HEK293T (cell line): Measurements from ENCODE around the gene AP3S2.

Experiments
- BHLHE40 ChIP-seq: fragments of 450-650 bp; IDR thresholded peaks from 2 replicates; pipeline ENCODE4 v1.6.1; 2016; ENCODE audit warnings: mild to moderate bottlenecking, moderate library complexity, borderline replicate concordance
- FOXA1 ChIP-seq: fragments of 450-650 bp; IDR thresholded peaks from 2 replicates; pipeline ENCODE4 v1.6.1; 2016; ENCODE audit warnings: mild to moderate bottlenecking
- HDGF ChIP-seq: fragments of 450-650 bp; IDR thresholded peaks from 2 replicates; pipeline ENCODE4 v1.6.1; 2017; ENCODE audit warnings: antibody characterized with exemption, borderline replicate concordance
- L3MBTL2 ChIP-seq: fragments of 450-650 bp; conservative IDR thresholded peaks from 2 replicates; pipeline ENCODE4 v1.6.1; 2016; ENCODE audit warnings: mild to moderate bottlenecking
- NFRKB ChIP-seq: fragments of 450-650 bp; IDR thresholded peaks from 2 replicates; pipeline ENCODE4 v1.6.1; 2016; ENCODE audit warnings: mild to moderate bottlenecking, moderate library complexity
- SP1 ChIP-seq: fragments of 450-650 bp; IDR thresholded peaks from 2 replicates; pipeline ENCODE4 v1.6.1; 2017
- SUZ12 ChIP-seq: fragments of 450-650 bp; IDR thresholded peaks from 2 replicates; pipeline ENCODE4 v1.6.1; 2016; ENCODE audit warnings: mild to moderate bottlenecking
- TARDBP ChIP-seq: fragments of 450-650 bp; IDR thresholded peaks from 2 replicates; pipeline ENCODE4 v1.6.1; 2016
- TF ChIP-seq, protein P1 (sequence below): fragments of 450-650 bp; IDR thresholded peaks from 2 replicates; pipeline ENCODE4 v1.6.1; 2016

DNA sequence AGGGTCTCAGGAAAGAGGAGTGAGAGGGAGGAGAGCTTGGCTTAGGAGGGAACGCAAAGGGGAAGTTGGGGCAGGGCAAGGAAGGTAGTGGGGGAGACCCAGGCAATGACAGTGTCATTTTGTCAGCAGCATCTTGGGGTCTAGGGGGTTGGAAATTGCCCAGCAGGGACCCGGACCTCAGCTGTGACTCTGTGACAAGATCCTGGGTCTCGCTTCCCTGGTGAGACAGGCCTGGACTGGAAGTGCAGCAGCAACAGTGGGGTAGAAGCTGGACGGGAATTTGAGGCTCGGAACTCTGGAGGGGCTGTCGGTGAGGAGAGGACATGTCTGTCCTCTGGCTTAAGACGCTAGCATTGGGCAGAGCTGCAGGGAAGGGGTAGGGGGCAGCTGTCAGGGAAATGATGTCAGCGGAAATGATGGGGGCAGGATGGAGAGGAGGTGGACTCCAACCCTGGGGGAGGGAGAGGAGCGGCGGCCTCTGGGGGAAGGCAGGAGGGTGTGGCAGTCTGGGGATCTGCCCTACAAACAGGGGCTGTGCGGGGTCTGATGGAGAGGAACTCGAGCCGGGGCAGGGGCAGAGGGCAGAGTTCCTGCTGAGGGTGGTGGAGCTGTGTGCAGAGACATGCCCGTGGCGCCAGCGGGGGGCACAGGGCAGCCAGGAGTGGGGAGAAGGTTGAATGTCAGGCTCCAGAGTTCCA, 91.4 kb downstream of the AP3S2 start:
- no peak for TF ChIP-seq TARDBP
- TF ChIP-seq SP1, result no peak
- TF ChIP-seq HDGF, result no peak
- TF ChIP-seq NFRKB, result no peak
- TF ChIP-seq, protein P1, sequence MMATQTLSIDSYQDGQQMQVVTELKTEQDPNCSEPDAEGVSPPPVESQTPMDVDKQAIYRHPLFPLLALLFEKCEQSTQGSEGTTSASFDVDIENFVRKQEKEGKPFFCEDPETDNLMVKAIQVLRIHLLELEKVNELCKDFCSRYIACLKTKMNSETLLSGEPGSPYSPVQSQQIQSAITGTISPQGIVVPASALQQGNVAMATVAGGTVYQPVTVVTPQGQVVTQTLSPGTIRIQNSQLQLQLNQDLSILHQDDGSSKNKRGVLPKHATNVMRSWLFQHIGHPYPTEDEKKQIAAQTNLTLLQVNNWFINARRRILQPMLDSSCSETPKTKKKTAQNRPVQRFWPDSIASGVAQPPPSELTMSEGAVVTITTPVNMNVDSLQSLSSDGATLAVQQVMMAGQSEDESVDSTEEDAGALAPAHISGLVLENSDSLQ, result no peak
- TF ChIP-seq FOXA1, result no peak
- TF ChIP-seq L3MBTL2, result no peak
- no peak for TF ChIP-seq BHLHE40
- TF ChIP-seq SUZ12, result no peak
